AG09309 (cell line): ENCODE results near the gene PVALEF.

Experiments
- DNase-seq: peaks from one replicate; pipeline ENCODE4 v3.0.0-alpha.2; 2010; ENCODE audit warnings: low read depth
- H3K4me3 ChIP-seq: 2 replicates; pipeline ENCODE4 v1.5.1; 2011; ENCODE audit warnings: mild to moderate bottlenecking, low read depth, low read length, moderate library complexity; ENCODE audit not compliant: control insufficient read depth
- TF ChIP-seq, protein P1 (sequence below): IDR thresholded peaks from 2 replicates; pipeline ENCODE4 v1.5.1; 2011; ENCODE audit warnings: mild to moderate bottlenecking, low read depth, low read length, inconsistent platforms; ENCODE audit not compliant: insufficient read depth, control insufficient read depth; ENCODE audit errors: missing control alignments

PVALEF gene

DNA sequence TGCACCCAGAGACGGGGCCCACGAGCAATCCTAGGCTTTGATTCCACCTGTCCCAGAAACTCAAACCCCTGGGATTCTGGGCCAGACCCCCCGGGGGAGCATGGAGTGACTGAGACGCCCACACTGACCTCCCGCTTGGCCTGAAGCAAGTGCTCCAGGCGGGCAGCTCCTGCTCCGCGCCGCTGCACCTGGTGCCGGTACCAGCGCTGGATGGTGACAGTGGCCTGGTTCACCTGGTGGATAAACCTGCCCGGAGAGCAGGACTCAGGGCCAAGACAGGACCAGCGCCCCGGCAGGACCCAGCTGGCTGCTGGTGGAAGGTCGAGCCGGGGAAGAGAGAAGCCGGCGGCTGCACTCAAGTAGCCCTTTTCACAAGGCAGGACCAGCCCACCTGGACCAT, 34.9 kb downstream of the PVALEF start:
- no peak for DNase-seq
- TF ChIP-seq, protein P1, sequence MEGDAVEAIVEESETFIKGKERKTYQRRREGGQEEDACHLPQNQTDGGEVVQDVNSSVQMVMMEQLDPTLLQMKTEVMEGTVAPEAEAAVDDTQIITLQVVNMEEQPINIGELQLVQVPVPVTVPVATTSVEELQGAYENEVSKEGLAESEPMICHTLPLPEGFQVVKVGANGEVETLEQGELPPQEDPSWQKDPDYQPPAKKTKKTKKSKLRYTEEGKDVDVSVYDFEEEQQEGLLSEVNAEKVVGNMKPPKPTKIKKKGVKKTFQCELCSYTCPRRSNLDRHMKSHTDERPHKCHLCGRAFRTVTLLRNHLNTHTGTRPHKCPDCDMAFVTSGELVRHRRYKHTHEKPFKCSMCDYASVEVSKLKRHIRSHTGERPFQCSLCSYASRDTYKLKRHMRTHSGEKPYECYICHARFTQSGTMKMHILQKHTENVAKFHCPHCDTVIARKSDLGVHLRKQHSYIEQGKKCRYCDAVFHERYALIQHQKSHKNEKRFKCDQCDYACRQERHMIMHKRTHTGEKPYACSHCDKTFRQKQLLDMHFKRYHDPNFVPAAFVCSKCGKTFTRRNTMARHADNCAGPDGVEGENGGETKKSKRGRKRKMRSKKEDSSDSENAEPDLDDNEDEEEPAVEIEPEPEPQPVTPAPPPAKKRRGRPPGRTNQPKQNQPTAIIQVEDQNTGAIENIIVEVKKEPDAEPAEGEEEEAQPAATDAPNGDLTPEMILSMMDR = no peak
- H3K4me3 ChIP-seq = no peak overlapping the region

DNA sequence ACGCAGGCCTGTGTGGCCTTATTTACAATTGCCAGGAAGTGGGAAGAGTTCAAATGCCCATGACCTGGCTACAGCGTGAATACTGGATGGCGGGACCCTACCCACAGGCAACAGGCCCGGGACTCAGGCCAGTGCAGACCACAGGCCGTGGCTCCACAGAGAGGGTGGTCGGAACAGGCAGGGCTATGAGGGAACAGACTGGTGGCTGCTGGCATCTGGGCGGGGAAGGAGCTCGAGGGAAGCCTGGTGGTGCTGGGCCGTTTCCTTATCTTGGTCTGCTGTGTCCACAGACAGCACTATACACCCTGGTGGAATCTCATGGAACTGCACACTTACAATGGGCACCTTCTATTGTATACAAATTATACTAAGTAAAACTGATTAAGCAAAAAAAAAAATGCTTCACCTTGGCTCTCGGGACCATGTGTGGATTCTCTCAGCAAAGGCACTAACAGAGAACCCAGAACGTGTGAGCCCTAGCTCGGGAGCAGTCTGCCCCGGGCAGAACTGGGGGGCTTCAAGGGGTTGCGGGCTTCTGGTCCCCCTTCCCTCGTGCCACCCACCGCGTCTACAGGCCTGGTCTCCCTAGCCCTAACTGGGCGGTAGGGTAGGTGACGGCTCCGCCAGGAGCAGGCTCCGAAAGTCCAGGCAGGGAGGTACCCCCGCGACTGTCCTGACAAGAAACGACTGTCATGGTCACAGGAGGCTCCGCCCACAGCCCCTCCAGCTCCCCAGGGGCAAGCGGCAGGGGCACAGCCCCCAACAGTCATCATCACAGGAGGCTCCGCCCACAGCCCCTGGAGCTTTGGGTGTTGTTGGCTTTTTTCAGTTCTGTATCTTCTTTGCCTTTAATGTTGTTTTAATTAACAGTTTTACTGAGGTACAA, 35.6 kb downstream of the PVALEF start:
- DNase-seq = peak; percentile 49
- TF ChIP-seq, protein P1 = peak; percentile 69
- no peak overlapping the region for H3K4me3 ChIP-seq

DNA sequence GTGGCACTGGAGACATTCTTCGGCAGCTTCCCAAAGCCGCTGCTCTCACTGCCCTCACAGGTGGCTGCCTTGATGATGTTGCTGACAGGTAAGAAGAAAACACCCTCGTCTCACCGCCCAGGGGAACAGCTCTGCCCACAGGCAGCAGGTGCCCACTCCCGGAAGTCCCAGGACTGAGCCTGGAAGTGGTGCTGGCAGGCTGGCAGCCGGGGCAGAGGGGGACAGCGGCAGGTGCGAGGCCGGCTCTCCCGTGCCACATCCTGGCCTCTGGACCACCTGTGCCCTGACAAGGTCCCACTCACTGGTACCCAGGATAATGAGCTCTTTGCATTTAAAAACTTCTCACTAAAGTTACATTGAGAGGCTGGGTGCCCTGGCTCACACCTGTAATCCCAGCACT, 37.0 kb downstream of the PVALEF start:
- DNase-seq = no peak
- TF ChIP-seq, protein P1 = no peak

DNA sequence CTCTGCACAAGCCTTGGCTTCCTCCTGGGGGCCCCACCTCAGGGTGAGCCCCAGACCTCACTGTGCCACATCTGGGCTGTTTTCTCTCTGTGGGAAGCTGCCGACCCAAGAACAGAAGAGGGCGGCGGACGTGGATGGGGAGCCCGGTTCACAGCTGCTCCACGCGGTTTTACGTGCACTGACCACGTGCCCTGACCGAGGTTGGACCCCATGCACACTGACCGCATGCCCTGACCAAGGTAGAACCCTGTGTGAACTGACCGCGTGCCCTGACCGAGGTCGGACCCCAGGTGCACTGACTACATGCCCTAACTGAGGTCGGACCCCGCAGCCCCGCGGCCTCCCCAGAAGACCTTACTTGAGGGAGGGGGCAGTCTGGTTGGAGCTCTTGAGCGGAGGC, 37.8 kb downstream of the PVALEF start:
- TF ChIP-seq, protein P1 = no peak
- no peak for DNase-seq
- no peak overlapping the region for H3K4me3 ChIP-seq

More for the DNA sequence above, 37.0 kb downstream of the PVALEF start:
- no peak overlapping the region for H3K4me3 ChIP-seq

DNA sequence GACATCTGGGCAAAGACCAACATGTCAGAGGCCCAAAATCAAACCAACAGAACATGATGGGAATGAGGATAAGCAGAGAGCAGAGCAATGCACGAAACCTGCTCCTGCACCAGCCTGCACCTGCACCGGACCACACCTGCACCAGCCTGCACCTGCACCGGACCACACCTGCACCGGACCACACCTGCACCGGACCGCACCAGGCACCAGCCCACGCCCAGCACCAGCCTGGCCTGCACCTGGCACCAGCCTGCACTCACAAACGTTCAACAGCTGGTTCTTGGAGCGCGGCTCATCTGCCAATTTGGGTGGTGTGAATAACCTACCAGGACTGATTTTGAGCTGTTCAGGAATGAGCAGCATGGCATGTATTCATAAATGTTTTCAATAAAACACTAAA, 39.3 kb downstream of the PVALEF start:
- DNase-seq = no peak
- TF ChIP-seq, protein P1 = no peak
- H3K4me3 ChIP-seq = no peak overlapping the region

DNA sequence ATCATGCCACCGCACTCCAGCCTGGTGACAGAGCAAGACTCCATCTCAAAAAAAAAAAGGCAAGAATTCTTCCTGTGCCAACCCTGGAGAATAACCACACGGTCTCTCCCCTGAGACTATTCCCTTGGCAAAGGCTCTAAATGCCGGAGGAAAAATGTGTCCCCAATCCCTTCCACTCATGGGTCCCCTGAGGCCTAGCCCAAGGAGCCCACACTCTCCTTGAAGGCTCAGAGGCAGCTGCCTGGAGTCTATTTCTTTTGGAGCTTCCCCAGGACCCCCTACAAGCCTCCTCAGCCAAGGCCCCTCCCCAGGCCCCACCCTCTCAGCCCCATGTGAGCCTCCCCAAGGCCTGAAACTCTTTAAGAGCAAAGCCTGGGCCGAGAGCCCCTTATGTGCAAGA, 40.9 kb downstream of the PVALEF start:
- TF ChIP-seq, protein P1 = no peak
- no peak for DNase-seq
- no peak overlapping the region for H3K4me3 ChIP-seq

DNA sequence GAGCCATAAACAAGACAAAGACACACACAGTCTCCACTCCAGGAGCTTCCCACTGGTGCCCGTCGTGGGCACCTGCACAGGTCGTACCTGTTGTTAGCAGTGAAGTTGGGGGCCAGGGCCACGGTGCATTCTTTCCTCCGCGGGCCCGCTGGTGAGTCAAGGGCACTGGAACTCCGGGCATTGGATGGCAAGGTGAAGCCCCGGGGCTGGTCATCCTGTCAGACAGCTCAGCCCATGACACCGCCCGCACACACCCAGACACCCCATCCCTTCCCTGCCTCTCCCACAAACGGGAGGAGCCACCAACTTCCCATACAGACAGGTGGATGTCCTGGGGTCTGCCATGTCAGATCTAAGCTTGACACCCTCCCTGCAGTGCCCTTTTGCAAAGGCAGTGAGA, 41.4 kb downstream of the PVALEF start:
- H3K4me3 ChIP-seq = no peak overlapping the region
- no peak for DNase-seq
- TF ChIP-seq, protein P1 = no peak
